Camera-type eye (tissue), 1 donor: ENCODE results near the gene IARS1. TPM values are rescaled to one million over a fixed set of nuclear protein-coding genes. Genes with fewer than 3 reads are reported as not detected.

ENCODE experiments used
- total RNA-seq: library from RNA; depleted of rRNA; stranded (reverse); fragments of >200 nt; gene quantifications from one replicate; pipeline ENCODE4 v1.2.3, GENCODE V29; 2014

The IARS1 gene
- total RNA-seq = 153 TPM

GRCh38 chr9:92293452-92294296 lies at the start of gene IARS1:
Gene IARS1 (minus strand): TSS chr9:92293697. CDS start chr9:92289419, 4,278 bp downstream.

DNA sequence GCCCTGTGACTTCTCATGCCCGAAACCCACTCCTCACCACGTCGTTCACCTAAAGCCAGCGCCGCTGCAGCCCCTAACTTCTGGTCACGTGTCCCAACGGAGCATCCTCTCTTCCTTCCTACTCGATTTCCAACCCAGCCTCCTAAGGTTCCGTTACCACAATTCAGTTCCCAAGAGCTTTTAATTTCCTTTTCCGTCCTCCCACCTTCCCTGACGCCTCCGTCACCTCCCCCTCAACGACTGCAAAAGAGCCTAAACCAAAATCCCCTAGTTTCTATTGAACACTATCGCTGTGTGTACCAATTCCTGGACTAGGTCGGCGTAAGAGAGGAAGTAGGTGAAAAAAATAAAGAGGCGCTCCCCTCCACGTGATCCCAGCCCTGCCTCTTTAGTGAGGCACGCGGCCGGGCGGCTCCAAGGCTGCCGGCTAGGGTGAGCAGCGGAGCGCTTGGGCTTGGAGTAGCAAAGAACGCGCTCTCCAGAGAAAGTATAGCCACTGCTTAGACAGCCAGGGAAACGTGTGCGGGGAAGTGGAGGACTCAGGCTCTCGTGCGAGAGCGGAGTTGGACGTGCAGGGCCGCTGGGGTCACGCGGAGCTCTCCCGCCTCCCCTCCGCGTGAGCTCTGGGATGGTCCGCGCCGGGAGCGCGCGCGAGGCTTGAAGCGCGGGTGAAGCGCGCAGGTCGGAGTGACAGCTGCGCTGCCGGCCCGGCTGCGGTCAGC lies 31.9 kb upstream of the IARS1 start, which contains the start of the genes CENPP and NOL8:
CENPP (plus strand) TSS at position 685 of the 722 bp plus-strand sequence.
NOL8 (minus strand) TSS at position 82 of the 722 bp plus-strand sequence. CDS start 1,189 bp downstream, outside the sequence.

Other genes starting within 250 kb of the IARS1 start
- gene SPTLC1, start 178.3 kb downstream of the IARS1 start, total RNA-seq = 102 TPM
- 42.9 TPM for gene NOL8, start 31.7 kb upstream of the IARS1 start, total RNA-seq
- 11.4 TPM for gene CENPP, start 32.3 kb upstream of the IARS1 start, total RNA-seq
- 296 TPM for gene OGN, start 110.9 kb upstream of the IARS1 start, total RNA-seq
- 34.4 TPM for gene OMD, start 130.8 kb upstream of the IARS1 start, total RNA-seq
- gene ASPN, start 188.8 kb upstream of the IARS1 start, total RNA-seq = 81.0 TPM
- gene ECM2, start 242.3 kb upstream of the IARS1 start, total RNA-seq = 29.1 TPM